ENCODE measurements around the gene ASCC3.

- TF ChIP-seq POLR2A (IDR thresholded peaks at IDR 0.05; ENCODE audit: low read length): no peak
- no peak for TF ChIP-seq GATA1 (IDR thresholded peaks at IDR 0.05; ENCODE audit: low read depth, low read length)
These were observed 216.7 kb downstream of the ASCC3 start for GRCh38 chr6:100664274-100665040.

Measured in erythroblast (primary cell).